Lower leg skin (tissue), 4 donors: Measurements from ENCODE around the gene MFSD11. TPM values are rescaled to one million over a fixed set of nuclear protein-coding genes. Genes with fewer than 3 reads are reported as not detected.
"Not testable (repeated sequence)": the region's sequence is repeated elsewhere in the genome, so short reads cannot be mapped to it uniquely, and the experiment has no call there.

Experiments used
- DNase-seq, 2 donors: peaks; one replicate each; pipeline ENCODE4 v3.0.0-alpha.2; 2019; ENCODE audit warnings: low spot score in 2 of 2
- H3K4me3 ChIP-seq: fragments of 200-600 bp; sonication (generic); 2 replicates; pipeline ENCODE4 v1.5.1; 2017; ENCODE audit warnings: mild to moderate bottlenecking, low read depth; ENCODE audit not compliant: poor library complexity, severe bottlenecking
- CTCF ChIP-seq, 3 donors: fragments of 450-650 bp; IDR thresholded peaks; one replicate each; pipeline ENCODE4 v1.5.1; 2016; ENCODE audit warnings: antibody characterized with exemption in 3 of 3, mild to moderate bottlenecking in 3 of 3, moderate library complexity in 2 of 3
- POLR2A ChIP-seq, 2 donors: fragments of 450-650 bp; IDR thresholded peaks; one replicate each; pipeline ENCODE4 v1.6.1; 2016 to 2017; ENCODE audit warnings: antibody characterized with exemption in 2 of 2, mild to moderate bottlenecking in 1 of 2, moderate library complexity in 1 of 2
- WGBS, 2 donors: methylation state at CpG; one replicate each; pipeline ENCODE4 v1.1.5; 2018; 5-methylcytosine and 5-hydroxymethylcytosine counted together
- intact Hi-C: fragments of 100-400 bp; cut with DNase I; formaldehyde crosslinking; loops from one replicate; pipeline ENCODE4 v1.15.0; 2023; ENCODE audit warnings: low total_unique reads
- total RNA-seq, 4 donors: library from RNA; depleted of rRNA; stranded (reverse); fragments of >200 nt; gene quantifications; one replicate each; pipeline ENCODE4 v1.1.0, GENCODE V29; 2016

The MFSD11 gene
- total RNA-seq, 4 donors from 2014 or later, result 33.4 to 38.4 (median 33.8) TPM

GRCh38 chr17:76744747-76745146, 6.8 kb downstream of the MFSD11 start:
- WGBS, 2 donors, result 98 to 100% methylated on average over 2 of the region's 2 CpGs
- TF ChIP-seq CTCF (IDR thresholded peaks at IDR 0.05) (no peak), POLR2A (IDR thresholded peaks at IDR 0.05) (no peak)
- DNase-seq, result no peak
- intact Hi-C loops, result no loop called here
- H3K4me3 ChIP-seq, result no peak overlapping the region

GRCh38 chr17:76745785-76746184, 7.9 kb downstream of the MFSD11 start:
- 86 to 91% methylated on average over 6 of the region's 6 CpGs for WGBS, 2 donors
- intact Hi-C loops, DNase-seq, H3K4me3 ChIP-seq: not testable (repeated sequence)

- intact Hi-C loops, result no loop called here
These were observed 9.9 kb downstream of the MFSD11 start for GRCh38 chr17:76747716-76748363.

GRCh38 chr17:76748657-76749056, 10.7 kb downstream of the MFSD11 start:
- intact Hi-C loops, result no loop called here
- WGBS, 2 donors, result 96 to 100% methylated on average over 1 of the region's 1 CpG
- DNase-seq, result no peak
- TF ChIP-seq CTCF (IDR thresholded peaks at IDR 0.05) (no peak), POLR2A (IDR thresholded peaks at IDR 0.05) (no peak)
- H3K4me3 ChIP-seq, result no peak overlapping the region

More at GRCh38 chr17:76747716-76748363, 9.9 kb downstream of the MFSD11 start:
- no peak overlapping the region for H3K4me3 ChIP-seq
- 33 to 44% methylated on average over 9 of the region's 9 CpGs for WGBS, 2 donors
- no peak for DNase-seq
- no peak for TF ChIP-seq POLR2A (IDR thresholded peaks at IDR 0.05)
- TF ChIP-seq CTCF (IDR thresholded peaks at IDR 0.05), result no peak

- H3K4me3 ChIP-seq, result no peak overlapping the region
- intact Hi-C loops, result no loop called here
- 82 to 86% methylated on average over 3 of the region's 3 CpGs for WGBS, 2 donors
- no peak for DNase-seq
- TF ChIP-seq POLR2A (IDR thresholded peaks at IDR 0.05) (no peak), CTCF (IDR thresholded peaks at IDR 0.05) (no peak)
These were observed 13.6 kb downstream of the MFSD11 start for GRCh38 chr17:76751416-76751993.

- intact Hi-C loops, result no loop called here
- no peak for DNase-seq
- H3K4me3 ChIP-seq, result no peak overlapping the region
- no peak for TF ChIP-seq POLR2A (IDR thresholded peaks at IDR 0.05)
- TF ChIP-seq CTCF (IDR thresholded peaks at IDR 0.05), result no peak
- 72 to 85% methylated on average over 4 of the region's 4 CpGs for WGBS, 2 donors
These were observed 14.1 kb downstream of the MFSD11 start for GRCh38 chr17:76752006-76752405.
